Smooth muscle cell (in vitro differentiated cells): ENCODE results near the gene BZW1. TPM values are rescaled to one million over a fixed set of nuclear protein-coding genes. Genes with fewer than 3 reads are reported as not detected.

ENCODE experiments used
- DNase-seq: peaks from one replicate; lab custom pipeline; 2025; ENCODE audit not compliant: unreplicated experiment; lab: John Stamatoyannopoulos, UW
- H2AFZ ChIP-seq: fragments of 200-600 bp; sonication (generic); 2 replicates; pipeline ENCODE4 v1.6.0; 2016; ENCODE audit warnings: antibody characterized with exemption, low read depth, mild to moderate bottlenecking
- H3F3A ChIP-seq: fragments of 200-600 bp; sonication (generic); 2 replicates; pipeline ENCODE4 v1.6.0; 2017; ENCODE audit warnings: antibody characterized with exemption, low read depth
- H3K27ac ChIP-seq: fragments of 200-600 bp; sonication (generic); 2 replicates; pipeline ENCODE4 v1.5.1; 2016; ENCODE audit warnings: low read depth, mild to moderate bottlenecking
- H3K27me3 ChIP-seq: fragments of 200-600 bp; sonication (generic); 2 replicates; pipeline ENCODE4 v1.6.1; 2016; ENCODE audit warnings: low read depth, mild to moderate bottlenecking
- H3K36me3 ChIP-seq: fragments of 200-600 bp; sonication (generic); 2 replicates; pipeline ENCODE4 v1.5.1; 2016; ENCODE audit warnings: low read depth
- H3K4me1 ChIP-seq: fragments of 200-600 bp; sonication (generic); 2 replicates; pipeline ENCODE4 v1.5.1; 2016; ENCODE audit warnings: low read depth
- H3K4me2 ChIP-seq: fragments of 200-600 bp; sonication (generic); 2 replicates; pipeline ENCODE4 v1.6.0; 2016; ENCODE audit warnings: mild to moderate bottlenecking
- H3K4me3 ChIP-seq: fragments of 200-600 bp; sonication (generic); 2 replicates; pipeline ENCODE4 v1.5.1; 2016; ENCODE audit warnings: mild to moderate bottlenecking
- H3K79me2 ChIP-seq: fragments of 200-600 bp; sonication (generic); 2 replicates; pipeline ENCODE4 v1.6.0; 2016; ENCODE audit warnings: low read depth, mild to moderate bottlenecking
- H3K9ac ChIP-seq: fragments of 200-600 bp; sonication (generic); 2 replicates; pipeline ENCODE4 v1.6.0; 2016; ENCODE audit warnings: low read depth
- H3K9me3 ChIP-seq: fragments of 200-600 bp; sonication (generic); replicated peaks from 2 replicates; pipeline ENCODE4 v1.5.1; 2016; ENCODE audit warnings: low read depth
- H4K20me1 ChIP-seq: fragments of 200-600 bp; sonication (generic); 2 replicates; pipeline ENCODE4 v1.6.0; 2016; ENCODE audit warnings: low read depth
- CTCF ChIP-seq: fragments of 200-600 bp; sonication (generic); IDR thresholded peaks from 2 replicates; pipeline ENCODE4 v1.5.1; 2017; ENCODE audit warnings: borderline replicate concordance, mild to moderate bottlenecking, antibody characterized with exemption; ENCODE audit not compliant: insufficient read depth, poor library complexity, severe bottlenecking
- WGBS: methylation state at CpG from one replicate; pipeline ENCODE4 v1.1.7; 2016; ENCODE audit warnings: low lambda C conversion rate; 5-methylcytosine and 5-hydroxymethylcytosine counted together
- polyA plus RNA-seq: library from polyadenylated mRNA; unstranded; fragments of >200 nt; fragmentation: Nextera tagmentation; extraction: Ambion mirVana; gene quantifications from 2 replicates; pipeline ENCODE4 v1.2.1, GENCODE V29; 2016
- total RNA-seq: library from RNA; depleted of rRNA; stranded (reverse); fragments of >200 nt; gene quantifications from 2 replicates; pipeline ENCODE4 v1.2.3, GENCODE V29; 2014

BZW1 gene
- total and polyA plus RNA-seq, 2 experiments from 2014 or later, result 212 to 364 TPM

- Histone ChIP-seq H4K20me1 (no peaks in the 10 kb centered on the region), H3F3A (no peaks in the 10 kb centered on the region), H3K27ac (no peak overlapping the region), H2AFZ (no peak overlapping the region), H3K4me2 (no peak overlapping the region), H3K4me1 (no peaks in the 10 kb centered on the region), H3K27me3 (no peaks in the 10 kb centered on the region), H3K36me3 (no peaks in the 10 kb centered on the region), H3K79me2 (no peaks in the 10 kb centered on the region), H3K9me3 (no peaks in the 10 kb centered on the region), H3K9ac (no peak overlapping the region), H3K4me3 (no peak overlapping the region)
- DNase-seq, result no peak
- TF ChIP-seq CTCF, result no peak
These were observed 34.4 kb upstream of the BZW1 start for GRCh38 chr2:200777275-200777674.

- H3K9me3 ChIP-seq, result no peaks in the 10 kb centered on the region
- no peak overlapping the region for H3K9ac ChIP-seq
- 76% methylated on average over 7 of the region's 7 CpGs for whole genome bisulfite sequencing
- H3K27ac ChIP-seq, result no peak overlapping the region
- H3K4me2 ChIP-seq, result no peak overlapping the region
- no peaks in the 10 kb centered on the region for H3K36me3 ChIP-seq
- no peaks in the 10 kb centered on the region for H3F3A ChIP-seq
- no peak for TF ChIP-seq CTCF
- DNase-seq, result no peak
- H3K4me1 ChIP-seq, result no peaks in the 10 kb centered on the region
- no peak overlapping the region for H2AFZ ChIP-seq
- no peaks in the 10 kb centered on the region for H3K79me2 ChIP-seq
- H3K27me3 ChIP-seq, result no peaks in the 10 kb centered on the region
- H3K4me3 ChIP-seq, result no peak overlapping the region
- H4K20me1 ChIP-seq, result no peaks in the 10 kb centered on the region
These were observed 33.7 kb upstream of the BZW1 start for GRCh38 chr2:200778038-200778437.

- Histone ChIP-seq H2AFZ (no peak overlapping the region), H3K4me1 (no peaks in the 10 kb centered on the region), H3F3A (no peaks in the 10 kb centered on the region), H4K20me1 (no peaks in the 10 kb centered on the region), H3K9me3 (no peaks in the 10 kb centered on the region), H3K79me2 (no peaks in the 10 kb centered on the region), H3K36me3 (no peaks in the 10 kb centered on the region), H3K27me3 (no peaks in the 10 kb centered on the region), H3K4me3 (no peak overlapping the region), H3K9ac (no peak overlapping the region), H3K27ac (no peak overlapping the region), H3K4me2 (no peak overlapping the region)
- DNase-seq, result no peak
- no peak for TF ChIP-seq CTCF
- WGBS, result 71% methylated on average over 2 of the region's 2 CpGs
These were observed 32.5 kb upstream of the BZW1 start for GRCh38 chr2:200779214-200779613.

- Histone ChIP-seq H3K4me2 (no peak overlapping the region), H3F3A (no peaks in the 10 kb centered on the region), H3K9ac (no peak overlapping the region), H3K27me3 (no peaks in the 10 kb centered on the region), H3K79me2 (no peaks in the 10 kb centered on the region), H3K4me3 (no peak overlapping the region), H4K20me1 (no peaks in the 10 kb centered on the region), H3K4me1 (peaks cover 1% of the 10 kb centered on the region), H3K27ac (no peak overlapping the region), H2AFZ (no peak overlapping the region), H3K36me3 (no peaks in the 10 kb centered on the region), H3K9me3 (no peaks in the 10 kb centered on the region)
- no peak for TF ChIP-seq CTCF
- no peak for DNase-seq
- WGBS, result 85% methylated on average over 5 of the region's 5 CpGs
These were observed 30.1 kb upstream of the BZW1 start for GRCh38 chr2:200781616-200782015.
